Activated naive CD4-positive, alpha-beta T cell treated with anti-CD3 and anti-CD28 coated beads, Interleukin-2, amount 10 ng/mL, durations not matched to agents 7 days and 5 days (primary cell): ENCODE measurements around the gene ADRA1B.
"Not testable (repeated sequence)": the region's sequence is repeated elsewhere in the genome, so short reads cannot be mapped to it uniquely, and the experiment has no call there.

Experiments
- CTCF ChIA-PET: fragments of 350-600 bp; sonication (Branson Sonifier 250); formaldehyde crosslinking; loops from one replicate; lab custom pipeline; 2021; ENCODE audit warnings: antibody characterized with exemption; lab: Charles Lee
- DNase-seq: peaks from one replicate; pipeline ENCODE4 v3.0.0-alpha.2; 2020
- H3K27ac Mint-ChIP-seq: one replicate; pipeline ENCODE4 v1.8.0; 2021; ENCODE audit warnings: mild to moderate bottlenecking, moderate library complexity, mixed read lengths
- H3K27me3 Mint-ChIP-seq: one replicate; pipeline ENCODE4 v1.8.0; 2021; ENCODE audit warnings: mild to moderate bottlenecking, mixed read lengths
- H3K36me3 Mint-ChIP-seq: one replicate; pipeline ENCODE4 v1.8.0; 2021; ENCODE audit warnings: mixed read lengths
- H3K4me1 Mint-ChIP-seq: one replicate; pipeline ENCODE4 v1.8.0; 2021; ENCODE audit warnings: mixed read lengths
- H3K4me3 Mint-ChIP-seq: one replicate; pipeline ENCODE4 v1.8.0; 2021; ENCODE audit warnings: mild to moderate bottlenecking, moderate library complexity, mixed read lengths
- H3K9me3 Mint-ChIP-seq: one replicate; pipeline ENCODE4 v1.8.0; 2021; ENCODE audit warnings: mixed read lengths

ADRA1B gene

GRCh38 chr5:159955056-159955624 lies 38.9 kb downstream of the ADRA1B start:
- H3K4me3 Mint-ChIP-seq: no peak overlapping the region
- H3K27me3 Mint-ChIP-seq: peaks cover 25% of the 10 kb centered on the region
- CTCF ChIA-PET: no interaction called here
- no peaks in the 10 kb centered on the region for H3K4me1 Mint-ChIP-seq
- no peaks in the 10 kb centered on the region for H3K9me3 Mint-ChIP-seq
- H3K36me3 Mint-ChIP-seq: no peaks in the 10 kb centered on the region
- DNase-seq: no peak
- no peak overlapping the region for H3K27ac Mint-ChIP-seq

- no peak for DNase-seq
- no peak overlapping the region for H3K4me3 Mint-ChIP-seq
- CTCF ChIA-PET: no interaction called here
- peaks cover 26% of the 10 kb centered on the region for H3K27me3 Mint-ChIP-seq
- no peaks in the 10 kb centered on the region for H3K4me1 Mint-ChIP-seq
- H3K9me3 Mint-ChIP-seq: no peaks in the 10 kb centered on the region
- H3K36me3 Mint-ChIP-seq: no peaks in the 10 kb centered on the region
- H3K27ac Mint-ChIP-seq: no peak overlapping the region
Observed at GRCh38 chr5:159956074-159956473, 39.8 kb downstream of the ADRA1B start.

GRCh38 chr5:159961176-159962160 lies 45.2 kb downstream of the ADRA1B start:
- Mint-ChIP-seq H3K9me3 (no peaks in the 10 kb centered on the region), H3K36me3 (no peaks in the 10 kb centered on the region), H3K27ac (no peak overlapping the region), H3K27me3 (peaks cover 35% of the 10 kb centered on the region), H3K4me3 (no peak overlapping the region), H3K4me1 (no peaks in the 10 kb centered on the region)
- DNase-seq: no peak
- CTCF ChIA-PET: no interaction called here

- CTCF ChIA-PET: interaction anchor here (1.3 kb wide), 1 partner anchor 25 kb away, joined by 4 read pairs; no protein-coding TSS in a partner anchor
- H3K9me3 Mint-ChIP-seq: no peaks in the 10 kb centered on the region
- H3K4me3 Mint-ChIP-seq: no peak overlapping the region
- no peaks in the 10 kb centered on the region for H3K36me3 Mint-ChIP-seq
- H3K27me3 Mint-ChIP-seq: peaks cover 40% of the 10 kb centered on the region
- DNase-seq: no peak
- H3K4me1 Mint-ChIP-seq: no peaks in the 10 kb centered on the region
- no peak overlapping the region for H3K27ac Mint-ChIP-seq
Observed at GRCh38 chr5:159962214-159962613, 45.9 kb downstream of the ADRA1B start.

GRCh38 chr5:159963935-159964334 lies 47.7 kb downstream of the ADRA1B start:
- H3K4me1 Mint-ChIP-seq: no peaks in the 10 kb centered on the region
- no peak overlapping the region for H3K27ac Mint-ChIP-seq
- no peak overlapping the region for H3K4me3 Mint-ChIP-seq
- no peaks in the 10 kb centered on the region for H3K9me3 Mint-ChIP-seq
- CTCF ChIA-PET: interaction anchor here (0.8 kb wide), 1 partner anchor 23 kb away, joined by 3 read pairs; no protein-coding TSS in a partner anchor
- H3K36me3 Mint-ChIP-seq: no peaks in the 10 kb centered on the region
- DNase-seq: no peak
- H3K27me3 Mint-ChIP-seq: peaks cover 54% of the 10 kb centered on the region

GRCh38 chr5:159965031-159965837 lies 49.0 kb downstream of the ADRA1B start:
- peak overlapping the region; percentile 24 for H3K27ac Mint-ChIP-seq
- peak; percentile 31 for DNase-seq
- H3K36me3 Mint-ChIP-seq: no peaks in the 10 kb centered on the region
- H3K27me3 Mint-ChIP-seq: peaks cover 54% of the 10 kb centered on the region
- no peak overlapping the region for H3K4me3 Mint-ChIP-seq
- no peaks in the 10 kb centered on the region for H3K4me1 Mint-ChIP-seq
- no peaks in the 10 kb centered on the region for H3K9me3 Mint-ChIP-seq
- CTCF ChIA-PET: interaction anchor here (0.8 to 1.2 kb wide), 3 partner anchors 15 to 679 kb away, joined by 3 read pairs; no protein-coding TSS in a partner anchor

- H3K27ac Mint-ChIP-seq, H3K9me3 Mint-ChIP-seq, H3K4me3 Mint-ChIP-seq, H3K36me3 Mint-ChIP-seq, DNase-seq, CTCF ChIA-PET, H3K4me1 Mint-ChIP-seq: not testable (repeated sequence)
- peaks cover 60% of the 10 kb centered on the region for H3K27me3 Mint-ChIP-seq
Observed at GRCh38 chr5:159965838-159966128, 49.5 kb downstream of the ADRA1B start.

GRCh38 chr5:159969966-159970365 lies 53.7 kb downstream of the ADRA1B start:
- no peak overlapping the region for H3K4me3 Mint-ChIP-seq
- DNase-seq: no peak
- CTCF ChIA-PET: interaction anchor here (0.6 kb wide), 1 partner anchor 455 kb away, joined by 3 read pairs; no protein-coding TSS in a partner anchor
- no peaks in the 10 kb centered on the region for H3K36me3 Mint-ChIP-seq
- peaks cover 84% of the 10 kb centered on the region for H3K27me3 Mint-ChIP-seq
- H3K9me3 Mint-ChIP-seq: no peaks in the 10 kb centered on the region
- no peak overlapping the region for H3K27ac Mint-ChIP-seq
- peaks cover 10% of the 10 kb centered on the region for H3K4me1 Mint-ChIP-seq

GRCh38 chr5:159971038-159971437 lies 54.8 kb downstream of the ADRA1B start:
- Mint-ChIP-seq H3K27ac (no peak overlapping the region), H3K27me3 (peaks cover 84% of the 10 kb centered on the region), H3K36me3 (no peaks in the 10 kb centered on the region), H3K9me3 (no peaks in the 10 kb centered on the region), H3K4me1 (peaks cover 10% of the 10 kb centered on the region), H3K4me3 (no peak overlapping the region)
- DNase-seq: no peak
- CTCF ChIA-PET: no interaction called here

- H3K27me3 Mint-ChIP-seq: peaks cover 80% of the 10 kb centered on the region
- no peaks in the 10 kb centered on the region for H3K9me3 Mint-ChIP-seq
- H3K27ac Mint-ChIP-seq: no peak overlapping the region
Observed at GRCh38 chr5:159971514-159971913, 55.2 kb downstream of the ADRA1B start.

GRCh38 chr5:159971931-159972461 lies 55.7 kb downstream of the ADRA1B start:
- H3K4me3 Mint-ChIP-seq: no peak overlapping the region

More at GRCh38 chr5:159971514-159971913, 55.2 kb downstream of the ADRA1B start:
- H3K4me1 Mint-ChIP-seq: peaks cover 10% of the 10 kb centered on the region
- CTCF ChIA-PET: no interaction called here
- no peaks in the 10 kb centered on the region for H3K36me3 Mint-ChIP-seq
- H3K4me3 Mint-ChIP-seq: no peak overlapping the region
- DNase-seq: no peak

GRCh38 chr5:159972538-159973362 lies 56.5 kb downstream of the ADRA1B start:
- Mint-ChIP-seq H3K27me3 (peaks cover 77% of the 10 kb centered on the region), H3K4me1 (peaks cover 10% of the 10 kb centered on the region), H3K4me3 (peak overlapping the region; percentile 7), H3K27ac (no peak overlapping the region), H3K9me3 (no peaks in the 10 kb centered on the region), H3K36me3 (no peaks in the 10 kb centered on the region)
- no peak for DNase-seq
- CTCF ChIA-PET: no interaction called here

More at GRCh38 chr5:159971931-159972461, 55.7 kb downstream of the ADRA1B start:
- H3K27ac Mint-ChIP-seq: no peak overlapping the region
- CTCF ChIA-PET: no interaction called here
- H3K9me3 Mint-ChIP-seq: no peaks in the 10 kb centered on the region
- H3K4me1 Mint-ChIP-seq: peaks cover 10% of the 10 kb centered on the region
- DNase-seq: no peak
- no peaks in the 10 kb centered on the region for H3K36me3 Mint-ChIP-seq
- peaks cover 77% of the 10 kb centered on the region for H3K27me3 Mint-ChIP-seq

- DNase-seq: no peak
- Mint-ChIP-seq H3K4me3 (no peak overlapping the region), H3K9me3 (no peaks in the 10 kb centered on the region), H3K27ac (no peak overlapping the region), H3K36me3 (no peaks in the 10 kb centered on the region), H3K4me1 (peaks cover 10% of the 10 kb centered on the region), H3K27me3 (peaks cover 68% of the 10 kb centered on the region)
- CTCF ChIA-PET: no interaction called here
Observed at GRCh38 chr5:159975462-159976019, 59.3 kb downstream of the ADRA1B start.
